Common myeloid progenitor, CD34-positive (primary cell): ENCODE results near the gene PODXL2.

Source experiments
- CTCF ChIA-PET: fragments of 350-600 bp; sonication (Branson Sonifier 250); formaldehyde crosslinking; loops from one replicate; lab custom pipeline; 2021; ENCODE audit warnings: antibody characterized with exemption; lab: Charles Lee
- POLR2A ChIA-PET: fragments of 350-600 bp; sonication (Branson Sonifier 250); formaldehyde crosslinking; loops from one replicate; lab custom pipeline; 2021; ENCODE audit warnings: antibody characterized with exemption; lab: Charles Lee
- DNase-seq, 3 donors: peaks; one replicate each; pipeline versions ENCODE4 v3.0.0 to v3.0.0-alpha.2; 2013
- H3K27ac ChIP-seq, 2 experiments: 1 replicate in 1 of 2; 2 replicates in 1 of 2; pipeline ENCODE4 v1.7.0; 2013; ENCODE audit warnings: inconsistent platforms in 2 of 2, low read length in 2 of 2, mild to moderate bottlenecking in 2 of 2, low read depth in 1 of 2, moderate library complexity in 1 of 2; ENCODE audit not compliant: severe bottlenecking in 2 of 2, insufficient read depth in 1 of 2, poor library complexity in 1 of 2
- H3K27me3 ChIP-seq, 5 experiments: replicated peaks in 2 of 5; 1 replicate in 3 of 5; 2 replicates in 2 of 5; pipeline versions ENCODE4 v1.6.1 to v1.7.0; 2013; ENCODE audit warnings: low read length in 4 of 5, mild to moderate bottlenecking in 2 of 5, moderate library complexity in 2 of 5, inconsistent platforms in 1 of 5; ENCODE audit not compliant: insufficient read depth in 5 of 5, control insufficient read depth in 4 of 5
- H3K36me3 ChIP-seq, 4 experiments: 1 replicate in 2 of 4; 2 replicates in 2 of 4; pipeline versions ENCODE4 v1.6.1 to v1.7.0; 2013; ENCODE audit warnings: low read length in 3 of 4, control low read depth in 1 of 4, mild to moderate bottlenecking in 1 of 4; ENCODE audit not compliant: control insufficient read depth in 4 of 4, insufficient read depth in 4 of 4
- H3K4me1 ChIP-seq, 4 experiments: 1 replicate in 3 of 4; 2 replicates in 1 of 4; pipeline versions ENCODE4 v1.6.1 to v1.7.1; 2013; ENCODE audit warnings: low read length in 3 of 4, mild to moderate bottlenecking in 3 of 4, control low read depth in 1 of 4, inconsistent platforms in 1 of 4, moderate library complexity in 1 of 4; ENCODE audit not compliant: control insufficient read depth in 4 of 4, insufficient read depth in 4 of 4; ENCODE audit errors: control extremely low read depth in 1 of 4
- H3K4me3 ChIP-seq, 7 experiments: 1 replicate in 4 of 7; 2 replicates in 3 of 7; pipeline versions ENCODE4 v1.5.1 to v1.7.0; 2013; ENCODE audit warnings: mild to moderate bottlenecking in 7 of 7, low read length in 6 of 7, moderate library complexity in 6 of 7, inconsistent platforms in 2 of 7, low read depth in 2 of 7, control low read depth in 1 of 7; ENCODE audit not compliant: insufficient read depth in 4 of 7, control insufficient read depth in 1 of 7; ENCODE audit errors: extremely low read depth in 1 of 7
- H3K9me3 ChIP-seq, 5 experiments: 1 replicate in 4 of 5; 2 replicates in 1 of 5; pipeline versions ENCODE4 v1.6.1 to v1.7.1; 2013; ENCODE audit warnings: low read length in 4 of 5, mild to moderate bottlenecking in 2 of 5, inconsistent platforms in 1 of 5, low read depth in 1 of 5, moderate library complexity in 1 of 5; ENCODE audit not compliant: control insufficient read depth in 4 of 5, insufficient read depth in 2 of 5; ENCODE audit errors: control extremely low read depth in 1 of 5
- WGBS: methylation state at CpG from one replicate; pipeline ENCODE4 v1.1.5; 2013; ENCODE audit not compliant: insufficient coverage; 5-methylcytosine and 5-hydroxymethylcytosine counted together

Gene PODXL2

DNA sequence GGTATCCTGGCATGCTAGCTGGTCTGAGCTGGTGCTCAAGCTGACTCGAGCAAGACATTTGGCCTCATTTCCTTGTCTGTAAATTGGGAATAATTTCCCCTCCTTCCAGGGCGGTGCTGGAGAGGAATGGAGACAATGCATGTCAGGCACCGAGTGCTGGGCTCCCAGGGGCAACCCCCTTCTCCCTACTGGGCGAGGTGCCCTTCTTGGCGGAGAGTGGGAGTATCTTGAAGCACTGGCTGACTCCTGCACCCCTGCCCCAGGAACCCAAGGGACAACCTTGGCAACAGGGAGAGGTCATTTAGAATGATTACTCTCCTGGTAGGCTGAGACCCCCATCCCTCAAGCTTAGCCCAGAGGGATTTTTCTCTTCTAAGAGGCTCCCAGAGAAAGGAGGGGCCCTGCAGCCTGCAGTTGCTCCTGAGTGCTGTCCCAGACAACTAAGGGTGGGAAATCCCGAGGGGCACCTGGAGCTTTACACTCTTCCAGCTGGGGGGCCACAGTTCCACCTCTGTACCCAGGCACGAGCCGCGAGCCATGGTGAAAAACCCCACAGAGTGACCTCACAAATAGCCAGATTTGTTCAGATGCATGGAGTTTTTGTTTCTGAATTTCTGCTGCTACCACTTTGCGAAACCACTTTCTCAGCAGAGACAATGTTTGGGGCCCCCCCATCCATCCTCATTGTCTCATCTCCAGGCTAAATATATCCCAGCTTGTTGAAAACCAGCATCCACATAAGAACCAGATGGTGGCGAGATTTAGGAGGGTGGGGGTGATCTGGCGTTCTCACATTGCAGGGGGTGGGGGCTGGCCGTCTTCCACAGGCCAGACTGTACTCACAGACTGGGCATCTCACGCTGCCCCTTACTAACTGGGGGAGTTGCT lies 88.6 kb downstream of the PODXL2 start:
- Histone ChIP-seq H3K36me3 (peaks cover 2 to 76% (median 47%) of the 10 kb centered on the region in 4 experiments), H3K27me3 (no peaks in the 10 kb centered on the region), H3K9me3 (no peaks in the 10 kb centered on the region), H3K4me1 (peaks cover 0 to 12% (median 0%) of the 10 kb centered on the region in 4 experiments), H3K27ac (no peak overlapping the region), H3K4me3 (no peak overlapping the region)
- CTCF ChIA-PET, result interaction anchor here (1.1 to 1.6 kb wide), 3 partner anchors 9 to 116 kb away, joined by 3 to 4 read pairs (median 3); no protein-coding TSS in a partner anchor
- WGBS, result 100% methylated on average over 6 of the region's 14 CpGs
- POLR2A ChIA-PET, result no interaction called here
- DNase-seq, result no peak

DNA sequence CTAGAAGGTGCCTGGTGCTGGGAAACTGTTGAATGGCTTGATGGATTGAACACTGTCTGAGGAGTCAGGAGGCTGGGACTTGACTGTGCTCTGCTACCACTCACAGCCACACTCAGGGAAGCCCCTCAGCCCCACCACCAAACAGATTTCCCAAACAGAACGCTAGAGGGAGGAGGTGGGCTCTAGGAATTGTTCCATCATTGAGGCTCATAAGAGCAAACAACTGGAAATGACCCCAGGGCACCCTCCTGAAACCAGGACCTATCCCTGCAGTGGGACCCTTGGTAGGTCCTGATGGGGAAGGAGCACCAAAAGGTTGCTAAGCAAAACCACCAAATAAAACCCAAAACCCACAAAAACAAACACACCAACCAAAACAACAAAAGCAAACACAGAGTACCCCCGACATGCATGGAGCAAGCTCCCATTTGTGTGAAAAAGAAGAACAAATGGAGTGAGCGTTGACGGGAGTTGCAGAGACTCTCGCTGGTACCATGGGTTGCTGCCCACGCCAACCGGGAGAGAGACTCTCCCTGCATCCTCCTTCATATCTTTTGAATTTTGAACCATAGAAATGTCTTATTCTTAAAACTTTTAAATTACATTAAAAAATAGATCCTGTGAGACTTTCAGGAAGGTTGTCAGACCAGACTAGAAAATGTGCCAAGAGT lies 89.4 kb downstream of the PODXL2 start:
- WGBS, result 100% methylated on average over 1 of the region's 7 CpGs
- H3K4me3 ChIP-seq, result no peak overlapping the region
- CTCF ChIA-PET, result interaction anchor here (1.1 kb wide), 1 partner anchor 113 kb away, joined by 3 read pairs; no protein-coding TSS in a partner anchor
- POLR2A ChIA-PET, result no interaction called here
- peaks cover 2 to 72% (median 45%) of the 10 kb centered on the region in 4 experiments for H3K36me3 ChIP-seq
- no peaks in the 10 kb centered on the region for H3K27me3 ChIP-seq
- no peaks in the 10 kb centered on the region for H3K9me3 ChIP-seq
- peaks cover 0 to 12% (median 0%) of the 10 kb centered on the region in 4 experiments for H3K4me1 ChIP-seq
- no peak for DNase-seq
- H3K27ac ChIP-seq, result no peak overlapping the region

GRCh38 chr3:127718916-127719290 lies 89.9 kb downstream of the PODXL2 start:
- ChIA-PET POLR2A (no interaction called here), CTCF (no interaction called here)
- Histone ChIP-seq H3K27ac (no peak overlapping the region), H3K27me3 (no peaks in the 10 kb centered on the region), H3K9me3 (no peaks in the 10 kb centered on the region), H3K36me3 (peaks cover 2 to 68% (median 43%) of the 10 kb centered on the region in 4 experiments), H3K4me1 (peaks cover 0 to 12% (median 0%) of the 10 kb centered on the region in 4 experiments), H3K4me3 (no peak overlapping the region)
- 93% methylated on average over 2 of the region's 3 CpGs for WGBS
- no peak for DNase-seq

DNA sequence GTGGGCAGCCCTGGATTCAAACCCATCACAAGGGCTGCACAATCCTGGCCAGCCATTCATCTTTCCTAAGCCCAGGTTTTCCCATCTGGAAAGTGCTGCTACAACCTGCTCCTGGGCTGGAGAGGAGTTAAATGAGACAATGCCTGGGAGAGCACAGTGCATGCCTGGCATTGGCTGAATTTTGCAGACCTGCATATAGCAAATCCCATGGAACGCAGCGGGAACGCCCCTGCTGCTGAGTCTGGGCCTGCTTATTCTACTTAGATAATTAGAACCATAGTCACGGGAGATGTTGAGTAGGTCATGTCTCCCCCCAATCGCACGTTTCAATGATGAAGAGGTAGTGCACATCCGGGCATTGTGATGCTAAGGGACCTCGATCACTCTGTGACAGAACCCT lies 90.4 kb downstream of the PODXL2 start:
- Histone ChIP-seq H3K4me3 (no peak overlapping the region), H3K36me3 (peaks cover 2 to 68% (median 42%) of the 10 kb centered on the region in 4 experiments), H3K27me3 (no peaks in the 10 kb centered on the region), H3K9me3 (no peaks in the 10 kb centered on the region), H3K27ac (no peak overlapping the region), H3K4me1 (peaks cover 0 to 8% (median 0%) of the 10 kb centered on the region in 4 experiments)
- ChIA-PET POLR2A (no interaction called here), CTCF (no interaction called here)
- WGBS, result 100% methylated on average over 8 of the region's 8 CpGs
- DNase-seq, result no peak

- no peak for DNase-seq
- ChIA-PET POLR2A (no interaction called here), CTCF (no interaction called here)
- no peak overlapping the region for H3K4me3 ChIP-seq
- H3K36me3 ChIP-seq, result peaks cover 2 to 68% (median 44%) of the 10 kb centered on the region in 4 experiments
- no peaks in the 10 kb centered on the region for H3K27me3 ChIP-seq
- H3K9me3 ChIP-seq, result no peaks in the 10 kb centered on the region
- no peak overlapping the region for H3K27ac ChIP-seq
- WGBS, result over 99% methylated on average over 15 of the region's 15 CpGs
- H3K4me1 ChIP-seq, result peaks cover 0 to 6% (median 0%) of the 10 kb centered on the region in 4 experiments
These were observed 91.3 kb downstream of the PODXL2 start for GRCh38 chr3:127720161-127720823.

DNA sequence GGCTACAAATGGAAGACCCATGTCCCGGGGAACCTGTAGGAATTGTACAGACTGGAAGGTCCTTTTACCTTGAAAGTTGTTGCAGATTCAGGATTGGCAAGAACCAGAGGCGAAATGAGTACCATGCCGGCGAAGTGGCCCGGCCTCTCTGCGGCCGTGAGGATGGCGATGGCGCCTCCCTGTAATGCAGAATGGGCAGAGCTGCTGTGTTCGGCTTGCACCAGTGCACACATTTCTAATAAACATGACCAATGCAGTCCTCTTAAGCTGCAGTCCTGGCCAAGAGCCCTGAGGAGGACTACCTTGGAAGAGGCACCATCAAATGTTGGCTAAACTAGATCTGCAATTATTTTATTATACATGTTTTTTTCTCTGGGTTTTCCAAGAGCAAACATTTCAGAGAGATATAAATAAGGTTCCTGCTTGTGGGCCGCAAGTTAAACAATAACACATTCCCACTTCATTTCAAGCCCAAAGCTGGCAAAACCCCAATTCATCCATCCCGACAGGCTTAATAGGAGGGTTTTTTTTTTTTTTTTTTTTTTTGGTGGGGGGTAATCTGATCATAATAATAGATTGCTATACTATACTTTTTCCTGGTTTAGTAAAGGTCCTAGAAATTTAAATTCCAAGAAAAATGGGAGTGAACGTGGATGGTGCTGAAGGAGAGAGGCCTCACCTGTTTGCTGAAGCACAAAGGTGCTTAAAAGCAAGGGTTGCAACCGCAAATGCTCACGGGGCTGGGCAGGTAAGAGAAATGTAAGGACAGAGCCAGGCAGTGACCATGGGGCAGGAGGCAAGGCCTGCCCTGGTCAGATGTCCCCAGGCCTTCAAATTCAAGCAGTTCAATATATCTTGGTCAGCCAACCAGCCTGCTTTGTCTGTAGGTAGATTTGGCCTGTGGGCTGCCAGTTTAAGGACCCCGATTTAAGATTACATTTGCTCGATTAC lies 92.3 kb downstream of the PODXL2 start:
- H3K27me3 ChIP-seq, result no peaks in the 10 kb centered on the region
- H3K27ac ChIP-seq, result no peak overlapping the region
- no peaks in the 10 kb centered on the region for H3K9me3 ChIP-seq
- CTCF ChIA-PET, result no interaction called here
- no peak overlapping the region for H3K4me3 ChIP-seq
- peaks cover 2 to 63% (median 42%) of the 10 kb centered on the region in 4 experiments for H3K36me3 ChIP-seq
- H3K4me1 ChIP-seq, result no peaks in the 10 kb centered on the region
- DNase-seq, result no peak
- POLR2A ChIA-PET, result no interaction called here
- WGBS, result 100% methylated on average over 11 of the region's 17 CpGs
